Hematopoietic multipotent progenitor cell (in vitro differentiated cells): ENCODE measurements around the gene DMTF1. TPM values are rescaled to one million over a fixed set of nuclear protein-coding genes. Genes with fewer than 3 reads are reported as not detected.

Experiments
- DNase-seq, 3 donors: peaks; one replicate each; pipeline ENCODE4 v3.0.0-alpha.2; 2011 to 2015; ENCODE audit warnings: low read depth in 2 of 3, low spot score in 2 of 3
- total RNA-seq: library from RNA; depleted of rRNA; stranded (reverse); fragments of >200 nt; gene quantifications from one replicate; pipeline ENCODE4 v1.2.3, GENCODE V29; 2012

Gene DMTF1
- total RNA-seq, 1 donor = 66.8 TPM

- no peak for DNase-seq
Measured at GRCh38 chr7:87146740-87147386, 5.4 kb upstream of the DMTF1 start.

DNA sequence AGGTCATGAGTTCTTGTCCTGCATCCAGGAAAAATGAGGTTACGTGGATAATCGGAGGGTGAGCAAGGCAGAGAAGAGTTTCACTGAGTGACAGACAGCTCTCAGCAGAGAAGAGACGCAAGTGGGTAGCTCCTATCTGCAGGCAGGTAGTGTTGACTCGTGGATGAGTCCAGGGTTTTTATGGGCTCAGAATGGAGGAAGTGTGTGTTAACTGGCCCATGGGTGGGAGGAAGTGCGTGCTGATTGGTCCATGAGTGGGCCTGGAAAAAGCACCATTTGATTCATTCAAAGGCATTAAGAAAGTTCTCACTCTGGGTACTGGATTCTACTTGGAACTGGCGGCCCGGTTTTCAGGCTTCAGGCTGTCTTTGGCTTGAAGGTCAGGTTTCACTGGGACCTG is 4.8 kb upstream of the DMTF1 start:
- no peak for DNase-seq

DNA sequence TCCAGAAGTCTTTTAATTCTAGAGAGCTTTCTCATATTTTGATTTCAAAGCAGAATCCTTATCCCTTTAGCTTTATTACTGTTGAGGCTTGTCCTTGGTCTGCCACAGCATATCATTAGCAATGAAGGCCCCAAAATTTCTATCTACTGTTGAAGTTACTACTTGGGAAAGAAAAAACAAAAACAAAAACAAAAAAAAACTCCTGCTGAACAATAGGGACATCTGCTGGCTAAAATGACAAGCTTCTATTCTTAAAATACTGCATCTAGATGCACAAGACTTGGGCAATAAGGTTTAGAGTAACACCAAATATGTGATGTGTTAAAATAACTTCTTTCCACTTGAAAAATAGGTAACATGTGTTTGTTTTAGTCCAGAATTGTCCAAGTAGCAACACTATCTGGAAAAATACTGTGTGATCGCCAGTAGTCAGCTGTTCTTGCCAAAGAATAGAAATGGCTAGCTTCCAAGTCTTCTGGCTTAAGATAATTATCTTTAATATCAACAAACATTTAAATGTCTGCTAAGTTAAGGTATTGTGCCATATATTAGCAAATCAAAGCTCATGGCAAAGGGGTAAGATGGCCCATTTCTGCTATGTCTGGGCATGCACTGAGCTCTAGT is 3.8 kb upstream of the DMTF1 start:
- peak in 1 of 3 donors; percentile 57 for DNase-seq

- no peak for DNase-seq
Measured at GRCh38 chr7:87151002-87151728, 1.1 kb upstream of the DMTF1 start.

GRCh38 chr7:87151729-87152111 is 533 bp upstream of the DMTF1 start:
- DNase-seq = no peak

DNA sequence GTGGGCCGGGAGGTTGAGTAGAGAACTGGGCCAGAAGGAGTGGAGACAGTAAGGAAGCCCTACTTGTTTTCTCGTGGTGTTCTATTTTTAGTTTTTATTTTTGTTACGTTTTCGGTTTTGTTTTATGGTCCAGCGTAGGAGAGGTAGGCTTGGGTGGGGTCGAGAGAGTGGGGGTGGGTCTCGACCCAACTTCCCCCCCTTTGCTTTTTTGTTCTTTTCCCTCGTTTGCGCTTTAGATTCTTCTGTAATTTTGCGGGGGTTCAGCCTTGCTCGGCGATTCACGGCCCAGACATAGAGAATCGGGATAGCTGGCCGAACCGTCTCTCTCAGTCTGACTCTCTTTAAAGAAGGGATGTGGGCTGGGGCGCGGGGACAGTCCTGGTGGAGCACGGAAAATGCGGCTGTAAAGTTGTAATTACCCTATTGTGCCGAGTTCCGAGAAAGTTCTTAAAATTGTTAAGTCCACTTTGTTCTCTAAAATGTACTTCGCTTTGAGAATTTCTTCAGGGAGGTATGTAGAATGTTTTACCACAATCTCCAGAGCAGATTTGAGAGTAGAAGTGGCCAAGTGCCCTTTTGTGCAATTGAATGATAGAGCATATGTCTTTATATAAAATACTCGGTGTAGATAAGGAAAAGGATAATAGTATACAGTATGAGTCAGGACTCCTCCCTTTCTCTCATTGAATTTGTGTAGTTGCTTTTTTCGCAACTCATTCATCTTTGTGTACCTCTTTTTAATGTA is 816 bp downstream of the DMTF1 start:
- DNase-seq = peak in 2 of 3 donors; percentile 11 to 41

GRCh38 chr7:87154166-87154565 is 1.9 kb downstream of the DMTF1 start:
- DNase-seq = no peak

DNA sequence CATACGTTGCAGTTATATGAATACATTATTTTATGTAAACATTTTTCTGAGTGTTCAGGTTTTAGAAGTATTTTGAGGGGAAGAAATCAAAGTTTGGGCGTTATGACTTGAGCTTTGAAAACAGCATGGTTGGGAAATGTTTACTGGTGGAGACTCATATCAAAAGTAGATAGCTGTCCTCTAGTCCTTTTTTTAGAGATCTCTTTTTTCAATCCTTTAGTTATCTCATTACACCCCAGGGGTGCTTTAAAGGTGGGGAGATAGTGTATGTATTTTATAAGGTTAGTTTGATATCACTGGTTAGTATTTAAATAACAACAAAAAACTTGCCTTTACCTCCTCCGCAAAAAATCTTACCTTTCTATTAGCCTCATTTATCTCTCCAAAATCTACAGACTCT is 2.3 kb downstream of the DMTF1 start:
- DNase-seq = no peak

DNA sequence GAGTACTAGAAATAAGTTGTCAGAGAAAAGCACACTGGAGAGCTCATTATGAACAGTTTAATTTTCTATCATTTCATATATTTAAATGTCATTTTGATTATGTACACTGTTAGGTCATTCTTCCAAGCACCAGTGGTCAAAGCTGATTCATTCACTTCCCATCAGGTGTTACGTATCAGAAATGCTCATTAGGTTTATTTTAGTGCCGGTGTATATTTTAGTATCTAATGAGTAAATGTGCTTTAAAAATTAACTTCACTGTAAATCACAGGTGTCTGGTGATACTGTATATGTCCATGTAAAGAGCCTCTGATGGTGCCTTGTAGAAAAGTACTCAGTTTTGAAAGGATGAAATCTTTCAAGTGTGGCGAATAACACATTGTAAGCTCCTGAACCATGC is 3.5 kb downstream of the DMTF1 start:
- no peak for DNase-seq

DNA sequence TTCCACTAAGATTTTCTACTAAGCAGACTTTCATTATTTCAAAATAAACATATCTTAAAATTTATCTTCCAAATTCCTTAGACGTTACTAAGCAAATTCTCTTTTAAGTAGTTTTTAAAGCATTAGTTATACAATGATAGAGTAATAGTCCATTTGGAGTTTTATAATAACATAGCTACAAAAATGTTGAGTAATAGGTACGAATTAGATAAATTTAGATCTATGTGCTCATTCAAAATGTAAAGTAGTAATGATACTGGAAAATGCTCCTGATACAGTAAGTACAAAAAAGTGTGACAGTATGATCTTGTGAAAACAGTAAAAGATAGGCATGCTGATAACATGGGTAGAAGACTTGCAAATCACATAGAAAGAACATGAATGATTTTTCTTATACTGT is 4.5 kb downstream of the DMTF1 start:
- no peak for DNase-seq

- DNase-seq = no peak
Measured at GRCh38 chr7:87159538-87159937, 7.3 kb downstream of the DMTF1 start.

DNA sequence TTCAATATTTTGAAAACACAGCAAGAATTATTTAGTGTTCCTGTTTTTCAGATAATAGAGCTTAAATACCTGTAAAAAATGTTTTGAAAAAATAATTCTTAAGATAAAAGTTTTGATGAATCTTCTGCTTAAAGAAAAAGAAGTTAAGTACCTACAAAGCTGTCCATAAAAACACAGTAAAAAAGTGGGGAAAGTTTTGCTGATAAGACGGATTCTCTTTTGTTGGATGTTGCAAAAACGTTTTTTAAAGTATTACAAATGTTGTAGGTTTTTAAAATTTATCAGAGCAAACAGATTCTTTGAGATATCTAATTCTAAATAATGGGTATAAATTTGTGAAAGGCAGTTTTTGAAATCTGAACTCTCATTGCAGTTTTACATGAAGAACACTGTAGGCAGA is 12.2 kb downstream of the DMTF1 start:
- DNase-seq = no peak

DNA sequence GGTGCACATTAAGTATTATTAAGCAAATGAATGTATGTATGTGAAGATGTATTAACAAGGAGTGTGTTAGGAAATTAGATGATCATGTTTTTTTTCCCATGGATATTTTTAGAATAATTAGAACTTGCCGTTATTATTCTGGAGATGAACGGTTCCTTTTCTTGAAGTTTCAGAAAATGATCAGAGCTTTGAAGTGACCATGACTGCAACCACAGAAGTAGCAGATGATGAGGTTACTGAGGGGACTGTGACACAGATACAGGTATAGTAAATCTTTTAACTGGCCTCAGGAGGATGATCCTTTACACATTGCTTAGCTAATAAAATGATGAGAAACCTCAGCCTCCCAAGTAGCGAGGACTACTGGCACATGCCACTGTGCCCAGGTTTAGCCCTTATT is 18.6 kb downstream of the DMTF1 start:
- DNase-seq = no peak

GRCh38 chr7:87171282-87171934 is 19.2 kb downstream of the DMTF1 start:
- DNase-seq = no peak

- no peak for DNase-seq
Measured at GRCh38 chr7:87173471-87173870, 21.2 kb downstream of the DMTF1 start.

DNA sequence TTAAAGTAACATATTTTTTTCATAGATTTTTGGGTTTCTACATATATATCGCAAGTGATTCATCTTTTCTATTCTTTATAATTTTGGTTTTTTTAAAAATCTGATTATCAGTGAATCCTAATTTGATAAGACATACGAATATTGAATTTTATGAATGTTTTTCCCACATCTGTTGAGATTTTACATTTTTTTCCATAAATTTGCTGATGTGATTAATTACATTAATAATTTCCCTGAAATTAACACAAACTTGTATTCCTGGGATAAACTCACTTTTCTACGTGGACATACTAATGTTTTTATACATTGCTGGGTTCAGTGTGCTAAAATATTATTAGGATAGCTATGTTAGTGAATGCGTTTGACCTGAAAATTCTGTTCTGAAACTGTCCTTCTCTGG is 26.1 kb downstream of the DMTF1 start:
- no peak for DNase-seq

- no peak for DNase-seq
Measured at GRCh38 chr7:87179180-87179579, 26.9 kb downstream of the DMTF1 start.

GRCh38 chr7:87187120-87187519 is 34.9 kb downstream of the DMTF1 start:
- DNase-seq = no peak

- no peak for DNase-seq
Measured at GRCh38 chr7:87188930-87189329, 36.7 kb downstream of the DMTF1 start.

- DNase-seq = no peak
Measured at GRCh38 chr7:87190783-87191182, 38.5 kb downstream of the DMTF1 start.
